BE2C (cell line): ENCODE measurements around the gene DGKI.

Experiments
- DNase-seq: peaks from one replicate; pipeline ENCODE4 v3.0.0-alpha.2; 2020
- H3K27me3 ChIP-seq: fragments of 250-450 bp; sonication (Bioruptor Pico); 2 replicates; pipeline ENCODE4 v1.5.1; 2020; ENCODE audit warnings: mild to moderate bottlenecking
- H3K36me3 ChIP-seq: fragments of 250-450 bp; sonication (Bioruptor Pico); 2 replicates; pipeline ENCODE4 v1.5.1; 2020; ENCODE audit warnings: mild to moderate bottlenecking
- H3K4me1 ChIP-seq: fragments of 250-450 bp; sonication (Bioruptor Pico); 2 replicates; pipeline ENCODE4 v1.5.1; 2020
- H3K4me3 ChIP-seq: 2 replicates; pipeline ENCODE4 v1.5.1; 2011; ENCODE audit warnings: low read depth, low read length
- H3K9me3 ChIP-seq: fragments of 250-450 bp; sonication (Bioruptor Pico); 2 replicates; pipeline ENCODE4 v1.5.1; 2020
- TF ChIP-seq, protein P1 (sequence below): IDR thresholded peaks from 2 replicates; pipeline ENCODE4 v1.5.1; 2012; ENCODE audit warnings: mild to moderate bottlenecking, low read depth, low read length

Gene DGKI

DNA sequence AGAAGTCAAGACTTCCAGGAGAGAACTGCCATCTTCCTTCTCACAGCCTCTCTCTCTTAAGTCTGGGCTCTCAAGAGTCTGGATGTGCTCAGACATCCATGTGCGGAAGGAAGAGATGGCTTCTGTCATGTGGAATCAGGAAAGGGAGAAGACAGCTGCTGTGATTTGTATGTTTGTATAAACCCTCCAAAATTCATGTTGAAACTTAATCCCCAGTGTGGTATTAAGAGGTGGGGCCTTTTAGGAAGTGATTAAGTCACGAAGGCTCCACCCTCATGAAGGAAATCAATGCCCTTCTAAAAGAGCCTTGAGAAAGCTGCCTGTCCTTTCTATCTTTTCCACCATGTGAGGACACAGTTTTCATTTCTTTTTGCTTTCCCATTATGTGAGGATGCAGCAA lies 429.3 kb downstream of the DGKI start:
- Histone ChIP-seq H3K36me3 (no peaks in the 10 kb centered on the region), H3K9me3 (no peaks in the 10 kb centered on the region), H3K27me3 (no peaks in the 10 kb centered on the region), H3K4me3 (no peak overlapping the region), H3K4me1 (no peaks in the 10 kb centered on the region; the same call in 1 of the 2 replicates)
- TF ChIP-seq, protein P1, sequence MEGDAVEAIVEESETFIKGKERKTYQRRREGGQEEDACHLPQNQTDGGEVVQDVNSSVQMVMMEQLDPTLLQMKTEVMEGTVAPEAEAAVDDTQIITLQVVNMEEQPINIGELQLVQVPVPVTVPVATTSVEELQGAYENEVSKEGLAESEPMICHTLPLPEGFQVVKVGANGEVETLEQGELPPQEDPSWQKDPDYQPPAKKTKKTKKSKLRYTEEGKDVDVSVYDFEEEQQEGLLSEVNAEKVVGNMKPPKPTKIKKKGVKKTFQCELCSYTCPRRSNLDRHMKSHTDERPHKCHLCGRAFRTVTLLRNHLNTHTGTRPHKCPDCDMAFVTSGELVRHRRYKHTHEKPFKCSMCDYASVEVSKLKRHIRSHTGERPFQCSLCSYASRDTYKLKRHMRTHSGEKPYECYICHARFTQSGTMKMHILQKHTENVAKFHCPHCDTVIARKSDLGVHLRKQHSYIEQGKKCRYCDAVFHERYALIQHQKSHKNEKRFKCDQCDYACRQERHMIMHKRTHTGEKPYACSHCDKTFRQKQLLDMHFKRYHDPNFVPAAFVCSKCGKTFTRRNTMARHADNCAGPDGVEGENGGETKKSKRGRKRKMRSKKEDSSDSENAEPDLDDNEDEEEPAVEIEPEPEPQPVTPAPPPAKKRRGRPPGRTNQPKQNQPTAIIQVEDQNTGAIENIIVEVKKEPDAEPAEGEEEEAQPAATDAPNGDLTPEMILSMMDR = no peak
- DNase-seq = no peak

GRCh38 chr7:137413901-137414300 lies 432.9 kb downstream of the DGKI start:
- Histone ChIP-seq H3K27me3 (no peaks in the 10 kb centered on the region), H3K9me3 (no peaks in the 10 kb centered on the region), H3K4me1 (no peaks in the 10 kb centered on the region), H3K36me3 (no peaks in the 10 kb centered on the region), H3K4me3 (no peak overlapping the region)
- TF ChIP-seq, protein P1 = no peak
- DNase-seq = no peak

DNA sequence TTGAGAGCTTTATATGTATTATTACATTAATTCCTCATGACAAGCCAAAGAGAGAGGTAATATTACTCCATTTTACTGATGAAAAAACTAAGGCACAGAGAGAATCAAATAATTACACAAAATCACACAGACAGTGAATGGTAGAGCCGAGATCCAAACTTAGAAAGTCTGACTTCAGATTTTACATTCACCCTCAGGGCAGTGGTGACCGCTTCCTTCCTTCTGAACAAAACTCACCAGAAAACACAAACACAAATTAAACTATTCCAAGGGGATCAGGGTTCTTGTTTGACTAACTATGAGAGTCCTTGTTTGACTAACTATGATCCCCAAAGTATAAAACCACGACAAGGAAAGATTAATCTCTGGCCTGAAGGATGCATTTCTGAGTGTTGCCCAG lies 435.3 kb downstream of the DGKI start:
- TF ChIP-seq, protein P1 = no peak
- DNase-seq = no peak

DNA sequence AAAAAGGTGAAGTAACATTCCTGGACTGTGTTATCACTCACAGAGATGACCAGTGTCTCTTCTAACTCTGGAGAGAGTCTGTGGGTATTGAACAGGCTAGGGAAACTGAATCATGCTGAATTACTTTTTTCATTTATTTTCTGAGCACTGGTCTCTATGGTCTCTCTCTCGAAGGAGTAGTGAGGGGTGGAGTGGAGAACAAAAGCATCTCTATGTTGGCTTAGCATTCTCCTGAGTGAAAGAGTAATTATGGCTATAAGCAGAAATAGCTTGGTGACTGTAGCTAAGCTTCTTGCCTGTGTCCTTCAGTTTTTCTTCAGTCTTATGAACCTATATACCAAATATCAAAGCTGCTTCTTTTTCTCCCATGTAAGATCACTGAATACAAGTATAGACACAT lies 438.6 kb downstream of the DGKI start:
- TF ChIP-seq, protein P1 = no peak
- H3K4me3 ChIP-seq = no peak overlapping the region
- H3K27me3 ChIP-seq = no peaks in the 10 kb centered on the region
- no peak for DNase-seq
- H3K4me1 ChIP-seq = no peaks in the 10 kb centered on the region
- no peaks in the 10 kb centered on the region for H3K9me3 ChIP-seq
- no peaks in the 10 kb centered on the region for H3K36me3 ChIP-seq

More for the DNA sequence above, 435.3 kb downstream of the DGKI start:
- Histone ChIP-seq H3K4me3 (no peak overlapping the region), H3K9me3 (no peaks in the 10 kb centered on the region), H3K4me1 (no peaks in the 10 kb centered on the region), H3K27me3 (no peaks in the 10 kb centered on the region), H3K36me3 (no peaks in the 10 kb centered on the region)

DNA sequence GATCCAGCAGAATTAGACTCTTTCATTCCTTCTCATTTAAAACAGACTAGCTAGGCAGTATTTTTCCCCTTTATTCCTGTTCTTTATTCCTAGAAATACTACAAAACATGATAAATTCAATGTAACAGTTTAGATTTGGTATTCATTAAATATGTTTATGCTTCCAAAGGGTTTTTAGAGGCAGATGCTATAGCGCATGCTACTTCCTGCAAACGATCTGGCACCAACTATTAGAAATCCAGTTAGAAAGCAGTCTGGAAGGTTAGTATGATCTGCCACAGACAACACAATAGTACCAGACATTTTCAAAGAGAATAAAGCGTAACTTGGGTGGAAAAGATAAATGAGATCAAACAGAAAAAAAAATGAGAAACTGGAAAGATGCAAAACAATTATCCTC lies 439.7 kb downstream of the DGKI start:
- no peak for DNase-seq
- TF ChIP-seq, protein P1 = no peak
- Histone ChIP-seq H3K9me3 (no peaks in the 10 kb centered on the region), H3K36me3 (no peaks in the 10 kb centered on the region), H3K27me3 (no peaks in the 10 kb centered on the region), H3K4me3 (no peak overlapping the region), H3K4me1 (no peaks in the 10 kb centered on the region)

GRCh38 chr7:137404660-137405317 lies 442.0 kb downstream of the DGKI start:
- TF ChIP-seq, protein P1 = no peak
- no peak for DNase-seq
- H3K36me3 ChIP-seq = no peaks in the 10 kb centered on the region
- H3K4me1 ChIP-seq = no peaks in the 10 kb centered on the region
- no peaks in the 10 kb centered on the region for H3K27me3 ChIP-seq
- H3K9me3 ChIP-seq = no peaks in the 10 kb centered on the region
- H3K4me3 ChIP-seq = no peak overlapping the region
